Endodermal cell (in vitro differentiated cells): ENCODE data around the gene KRTAP9-6. TPM values are rescaled to one million over a fixed set of nuclear protein-coding genes. Genes with fewer than 3 reads are reported as not detected.

Experiments
- DNase-seq: peaks from one replicate; pipeline ENCODE4 v3.0.0-alpha.2; 2017
- H3K27ac ChIP-seq: 2 replicates; pipeline ENCODE4 v1.5.1; 2013; ENCODE audit warnings: mild to moderate bottlenecking, low read depth, low read length, moderate library complexity
- H3K27me3 ChIP-seq: 2 replicates; pipeline ENCODE4 v1.6.1; 2013; ENCODE audit warnings: mild to moderate bottlenecking, low read length, moderate library complexity; ENCODE audit not compliant: insufficient read depth, control insufficient read depth, poor library complexity, severe bottlenecking
- H3K36me3 ChIP-seq: 2 replicates; pipeline ENCODE4 v1.7.0; 2013; ENCODE audit warnings: mild to moderate bottlenecking, low read length, moderate library complexity; ENCODE audit not compliant: control insufficient read depth, insufficient read depth
- H3K4me1 ChIP-seq: one replicate; pipeline ENCODE4 v1.7.0; 2013; ENCODE audit warnings: low read length; ENCODE audit not compliant: control insufficient read depth, insufficient read depth
- H3K4me3 ChIP-seq: 2 replicates; pipeline ENCODE4 v1.5.1; 2013; ENCODE audit warnings: mild to moderate bottlenecking, low read length, moderate library complexity
- H3K9ac ChIP-seq: 2 replicates; pipeline ENCODE4 v1.6.1; 2013; ENCODE audit warnings: mild to moderate bottlenecking, low read length, moderate library complexity; ENCODE audit not compliant: poor library complexity, severe bottlenecking; ENCODE audit errors: extremely low read depth
- H3K9me3 ChIP-seq: 2 replicates; pipeline ENCODE4 v1.6.1; 2013; ENCODE audit warnings: mild to moderate bottlenecking, low read length, moderate library complexity; ENCODE audit not compliant: control insufficient read depth
- H3K27ac Mint-ChIP-seq: 2 replicates; pipeline ENCODE4 v1.8.0; 2020; ENCODE audit warnings: mixed read lengths
- H3K27me3 Mint-ChIP-seq: 2 replicates; pipeline ENCODE4 v1.8.0; 2021; ENCODE audit warnings: mild to moderate bottlenecking, mixed read lengths; ENCODE audit not compliant: insufficient read depth
- H3K36me3 Mint-ChIP-seq: 2 replicates; pipeline ENCODE4 v1.8.0; 2020; ENCODE audit warnings: low read depth, mixed read lengths
- H3K4me1 Mint-ChIP-seq: 2 replicates; pipeline ENCODE4 v1.8.0; 2020; ENCODE audit warnings: mixed read lengths
- H3K4me3 Mint-ChIP-seq: 2 replicates; pipeline ENCODE4 v1.8.0; 2020; ENCODE audit warnings: mild to moderate bottlenecking, moderate library complexity, mixed read lengths
- H3K9me3 Mint-ChIP-seq: 2 replicates; pipeline ENCODE4 v1.8.0; 2020; ENCODE audit warnings: mild to moderate bottlenecking, mixed read lengths
- CTCF ChIP-seq: fragments of 200-600 bp; sonication (generic); conservative IDR thresholded peaks from 2 replicates; pipeline ENCODE4 v1.5.0; 2021; ENCODE audit warnings: antibody characterized with exemption, mild to moderate bottlenecking
- WGBS, 2 experiments: methylation state at CpG; one replicate each; pipeline versions ENCODE4 v1.1.5 to v1.1.7; 2013; ENCODE audit warnings: missing lambda C conversion rate in 2 of 2, mixed read lengths in 1 of 2; ENCODE audit not compliant: insufficient coverage in 1 of 2, insufficient read length in 1 of 2; 5-methylcytosine and 5-hydroxymethylcytosine counted together
- total RNA-seq, 2 donors: library from RNA; stranded (reverse); fragmentation: NEBNext Ultra II Directional in 1 of 2; extraction: Animal tissue kit (Norgen Biotek cat#: 25700) in 1 of 2; gene quantifications; 2 replicates in 1 of 2; 3 replicates in 1 of 2; pipeline ENCODE4 v1.2.1, GENCODE V29; 2021

Gene KRTAP9-6
- total RNA-seq, 2 donors from 2014 or later = not detected

GRCh38 chr17:41302981-41303380, 37.8 kb downstream of the KRTAP9-6 start:
- Mint-ChIP-seq H3K4me3 (no peak overlapping the region), H3K9me3 (no peaks in the 10 kb centered on the region), H3K4me1 (no peaks in the 10 kb centered on the region), H3K27me3 (no peaks in the 10 kb centered on the region), H3K36me3 (no peaks in the 10 kb centered on the region), H3K27ac (no peak overlapping the region)
- no peak for DNase-seq
- H3K9me3 ChIP-seq = no peaks in the 10 kb centered on the region
- no peak overlapping the region for H3K4me3 ChIP-seq
- H3K27me3 ChIP-seq = no peaks in the 10 kb centered on the region
- H3K36me3 ChIP-seq = no peaks in the 10 kb centered on the region
- WGBS, 2 experiments = 83 to 91% methylated on average over 3 to 4 of the region's 4 CpGs
- H3K9ac ChIP-seq = no peak overlapping the region
- H3K4me1 ChIP-seq = no peaks in the 10 kb centered on the region
- H3K27ac ChIP-seq = no peak overlapping the region
- no peak for TF ChIP-seq CTCF

- no peak overlapping the region for H3K27ac ChIP-seq
- Mint-ChIP-seq H3K4me3 (no peak overlapping the region), H3K27ac (no peak overlapping the region), H3K9me3 (no peaks in the 10 kb centered on the region), H3K4me1 (no peaks in the 10 kb centered on the region), H3K27me3 (no peaks in the 10 kb centered on the region), H3K36me3 (no peaks in the 10 kb centered on the region)
- no peaks in the 10 kb centered on the region for H3K9me3 ChIP-seq
- no peak for TF ChIP-seq CTCF
- no peak overlapping the region for H3K9ac ChIP-seq
- H3K4me3 ChIP-seq = no peak overlapping the region
- H3K27me3 ChIP-seq = no peaks in the 10 kb centered on the region
- H3K4me1 ChIP-seq = no peaks in the 10 kb centered on the region
- H3K36me3 ChIP-seq = no peaks in the 10 kb centered on the region
- DNase-seq = no peak
- 87% methylated on average over 9 to 12 of the region's 12 CpGs for WGBS, 2 experiments
Observed at GRCh38 chr17:41304091-41304490, 38.9 kb downstream of the KRTAP9-6 start.

- H3K4me1 Mint-ChIP-seq = no peaks in the 10 kb centered on the region
- Histone ChIP-seq H3K9me3 (no peaks in the 10 kb centered on the region), H3K36me3 (no peaks in the 10 kb centered on the region), H3K27me3 (peaks cover 7% of the 10 kb centered on the region), H3K4me3 (no peak overlapping the region), H3K4me1 (no peaks in the 10 kb centered on the region), H3K27ac (no peak overlapping the region), H3K9ac (no peak overlapping the region)
- H3K27me3 Mint-ChIP-seq = peaks cover 4% of the 10 kb centered on the region
- 79 to 93% methylated on average over 7 to 9 of the region's 9 CpGs for WGBS, 2 experiments
- no peak overlapping the region for H3K27ac Mint-ChIP-seq
- H3K9me3 Mint-ChIP-seq = no peaks in the 10 kb centered on the region
- no peak overlapping the region for H3K4me3 Mint-ChIP-seq
- H3K36me3 Mint-ChIP-seq = no peaks in the 10 kb centered on the region
- TF ChIP-seq CTCF = no peak
- DNase-seq = peak; percentile 42
Observed at GRCh38 chr17:41307647-41308046, 42.5 kb downstream of the KRTAP9-6 start.
